ENCODE results near the gene MAP7D2. TPM values are rescaled to one million over a fixed set of nuclear protein-coding genes. Genes with fewer than 3 reads are reported as not detected.

The MAP7D2 gene
- total and polyA plus RNA-seq, 2 donors from 2014 or later, result 0.76 to 3.6 TPM

- Histone ChIP-seq H3K27ac (ENCODE audit: low read depth in 2 of 2, low read length in 2 of 2) (no peak overlapping the region), H3K4me1 (ENCODE audit: control insufficient read depth in 2 of 3, insufficient read depth in 2 of 3, low read depth in 1 of 3, low read length in 3 of 3) (no peaks in the 10 kb centered on the region), H3K27me3 (ENCODE audit: control insufficient read depth, insufficient read depth, low read length) (peaks cover 3% of the 10 kb centered on the region), H3K4me3 (ENCODE audit: low read length in 3 of 3) (no peak overlapping the region), H3K36me3 (ENCODE audit: control insufficient read depth in 2 of 3, insufficient read depth in 3 of 3, low read length in 3 of 3) (no peaks in the 10 kb centered on the region), H3K9me3 (ENCODE audit: control insufficient read depth in 2 of 3, insufficient read depth in 1 of 3, low read length in 3 of 3) (no peaks in the 10 kb centered on the region), H3K9ac (ENCODE audit: low read length in 3 of 3) (no peak overlapping the region)
- intact Hi-C loops (cut with DNase I), result no loop called here
- TF ChIP-seq CTCF (IDR thresholded peaks at IDR 0.05; ENCODE audit: borderline replicate concordance, extremely low read depth, insufficient read depth), result no peak
- FAIRE-seq (no peak), DNase-seq (no peak)
Observed at GRCh38 chrX:20091499-20091898, 25.2 kb downstream of the MAP7D2 start.

GRCh38 chrX:20089845-20090244 lies 26.9 kb downstream of the MAP7D2 start:
- no peak for TF ChIP-seq CTCF (IDR thresholded peaks at IDR 0.05; ENCODE audit: borderline replicate concordance, extremely low read depth, insufficient read depth)
- DNase-seq (no peak), FAIRE-seq (no peak)
- intact Hi-C loops (cut with DNase I), result no loop called here
- H3K36me3 ChIP-seq (ENCODE audit: control insufficient read depth in 2 of 3, insufficient read depth in 3 of 3, low read length in 3 of 3), result no peaks in the 10 kb centered on the region
- peaks cover 3% of the 10 kb centered on the region for H3K27me3 ChIP-seq (ENCODE audit: control insufficient read depth, insufficient read depth, low read length)
- no peak overlapping the region for H3K4me3 ChIP-seq (ENCODE audit: low read length in 3 of 3)
- no peak overlapping the region for H3K27ac ChIP-seq (ENCODE audit: low read depth in 2 of 2, low read length in 2 of 2)
- no peaks in the 10 kb centered on the region for H3K9me3 ChIP-seq (ENCODE audit: control insufficient read depth in 2 of 3, insufficient read depth in 1 of 3, low read length in 3 of 3)
- no peak overlapping the region for H3K9ac ChIP-seq (ENCODE audit: low read length in 3 of 3)
- H3K4me1 ChIP-seq (ENCODE audit: control insufficient read depth in 2 of 3, insufficient read depth in 2 of 3, low read depth in 1 of 3, low read length in 3 of 3), result no peaks in the 10 kb centered on the region

- TF ChIP-seq CTCF (IDR thresholded peaks at IDR 0.05; ENCODE audit: borderline replicate concordance, extremely low read depth, insufficient read depth), result no peak
- no peak for FAIRE-seq
Observed at GRCh38 chrX:20080277-20080676, 36.4 kb downstream of the MAP7D2 start.

DNA sequence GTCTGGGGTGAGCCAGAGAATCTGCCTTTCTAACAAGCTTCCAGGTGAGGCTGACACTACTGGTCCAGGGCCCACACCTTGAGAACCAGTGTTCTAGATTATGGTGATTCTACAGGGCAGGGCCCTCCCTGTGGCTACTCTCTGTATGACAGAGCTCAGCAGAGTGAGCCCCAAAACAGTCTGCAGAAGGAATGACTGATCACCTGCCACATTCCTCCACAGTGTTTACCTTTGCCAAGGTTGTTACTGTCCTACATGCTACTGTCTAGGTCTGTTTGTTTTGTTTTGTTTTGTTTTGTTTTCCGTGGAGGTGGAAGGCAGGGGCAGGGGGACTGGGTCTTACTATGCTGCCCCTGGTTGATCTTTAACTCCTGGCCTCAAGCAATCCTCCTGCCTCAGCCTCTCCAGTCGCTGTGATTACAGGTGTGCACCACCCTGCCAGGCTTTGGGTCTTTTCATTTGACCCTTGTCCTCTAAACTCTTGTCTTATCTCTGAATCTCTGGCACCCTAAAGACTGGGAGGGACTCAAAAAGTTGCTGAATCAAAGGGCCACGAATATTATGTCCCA lies 45.1 kb downstream of the MAP7D2 start:
- Histone ChIP-seq H3K9me3 (ENCODE audit: control insufficient read depth in 2 of 3, insufficient read depth in 1 of 3, low read length in 3 of 3) (no peaks in the 10 kb centered on the region), H3K9ac (ENCODE audit: low read length in 3 of 3) (no peak overlapping the region), H3K4me1 (ENCODE audit: control insufficient read depth in 2 of 3, insufficient read depth in 2 of 3, low read depth in 1 of 3, low read length in 3 of 3) (no peaks in the 10 kb centered on the region), H3K4me3 (ENCODE audit: low read length in 3 of 3) (no peak overlapping the region), H3K27ac (ENCODE audit: low read depth in 2 of 2, low read length in 2 of 2) (no peak overlapping the region), H3K27me3 (ENCODE audit: control insufficient read depth, insufficient read depth, low read length) (peaks cover 8% of the 10 kb centered on the region), H3K36me3 (ENCODE audit: control insufficient read depth in 2 of 3, insufficient read depth in 3 of 3, low read length in 3 of 3) (no peaks in the 10 kb centered on the region)
- TF ChIP-seq CTCF (IDR thresholded peaks at IDR 0.05; ENCODE audit: borderline replicate concordance, extremely low read depth, insufficient read depth), result no peak
- intact Hi-C loops (cut with DNase I), result no loop called here
- no peak for FAIRE-seq
- no peak for DNase-seq

More at GRCh38 chrX:20080277-20080676, 36.4 kb downstream of the MAP7D2 start:
- Histone ChIP-seq H3K9ac (ENCODE audit: low read length in 3 of 3) (no peak overlapping the region), H3K4me1 (ENCODE audit: control insufficient read depth in 2 of 3, insufficient read depth in 2 of 3, low read depth in 1 of 3, low read length in 3 of 3) (no peaks in the 10 kb centered on the region), H3K27ac (ENCODE audit: low read depth in 2 of 2, low read length in 2 of 2) (no peak overlapping the region), H3K27me3 (ENCODE audit: control insufficient read depth, insufficient read depth, low read length) (peaks cover 11% of the 10 kb centered on the region), H3K36me3 (ENCODE audit: control insufficient read depth in 2 of 3, insufficient read depth in 3 of 3, low read length in 3 of 3) (no peaks in the 10 kb centered on the region), H3K4me3 (ENCODE audit: low read length in 3 of 3) (no peak overlapping the region), H3K9me3 (ENCODE audit: control insufficient read depth in 2 of 3, insufficient read depth in 1 of 3, low read length in 3 of 3) (no peaks in the 10 kb centered on the region)
- intact Hi-C loops (cut with DNase I), result no loop called here
- DNase-seq, result no peak

All from kidney (tissue), 14 donors.